ENCODE measurements around the gene PRICKLE1.

DNA sequence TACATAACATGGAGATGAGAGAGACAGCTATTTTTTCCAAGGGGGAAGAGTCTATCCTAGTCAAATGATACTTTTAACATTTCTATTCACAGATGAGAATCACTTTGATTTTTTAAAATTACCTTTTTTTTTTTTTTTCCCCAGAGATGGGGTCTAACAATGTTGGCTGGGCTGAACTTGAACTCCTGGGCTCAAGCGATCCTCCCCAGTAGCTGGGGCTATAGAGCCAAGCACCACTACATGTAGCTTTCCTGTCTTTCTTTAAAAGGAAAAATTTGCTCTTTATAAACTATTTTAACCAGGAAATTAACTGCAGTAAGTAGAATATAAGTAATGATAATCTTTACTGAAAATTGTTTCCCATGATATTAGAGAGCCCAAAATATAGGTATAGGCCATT lies 3.3 kb downstream of the PRICKLE1 start:
- TF ChIP-seq POLR2A (IDR thresholded peaks at IDR 0.05; ENCODE audit: extremely low read depth, insufficient read length) = no peak
- TF ChIP-seq, protein P1, sequence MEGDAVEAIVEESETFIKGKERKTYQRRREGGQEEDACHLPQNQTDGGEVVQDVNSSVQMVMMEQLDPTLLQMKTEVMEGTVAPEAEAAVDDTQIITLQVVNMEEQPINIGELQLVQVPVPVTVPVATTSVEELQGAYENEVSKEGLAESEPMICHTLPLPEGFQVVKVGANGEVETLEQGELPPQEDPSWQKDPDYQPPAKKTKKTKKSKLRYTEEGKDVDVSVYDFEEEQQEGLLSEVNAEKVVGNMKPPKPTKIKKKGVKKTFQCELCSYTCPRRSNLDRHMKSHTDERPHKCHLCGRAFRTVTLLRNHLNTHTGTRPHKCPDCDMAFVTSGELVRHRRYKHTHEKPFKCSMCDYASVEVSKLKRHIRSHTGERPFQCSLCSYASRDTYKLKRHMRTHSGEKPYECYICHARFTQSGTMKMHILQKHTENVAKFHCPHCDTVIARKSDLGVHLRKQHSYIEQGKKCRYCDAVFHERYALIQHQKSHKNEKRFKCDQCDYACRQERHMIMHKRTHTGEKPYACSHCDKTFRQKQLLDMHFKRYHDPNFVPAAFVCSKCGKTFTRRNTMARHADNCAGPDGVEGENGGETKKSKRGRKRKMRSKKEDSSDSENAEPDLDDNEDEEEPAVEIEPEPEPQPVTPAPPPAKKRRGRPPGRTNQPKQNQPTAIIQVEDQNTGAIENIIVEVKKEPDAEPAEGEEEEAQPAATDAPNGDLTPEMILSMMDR (IDR thresholded peaks at IDR 0.05; ENCODE audit: low read depth, low read length) = no peak

All from NB4 (cell line).